Measurements from ENCODE around the gene TMEM171. TPM values are rescaled to one million over a fixed set of nuclear protein-coding genes. Genes with fewer than 3 reads are reported as not detected.
A peak's percentile ranks its signal among the peaks of the same experiment; 100 is the strongest.

The TMEM171 gene
- total RNA-seq, 5 donors from 2014 or later (not counting 1 experiment from before 2014, with no cell fraction given): 0.47 TPM; not detected in 4

DNA sequence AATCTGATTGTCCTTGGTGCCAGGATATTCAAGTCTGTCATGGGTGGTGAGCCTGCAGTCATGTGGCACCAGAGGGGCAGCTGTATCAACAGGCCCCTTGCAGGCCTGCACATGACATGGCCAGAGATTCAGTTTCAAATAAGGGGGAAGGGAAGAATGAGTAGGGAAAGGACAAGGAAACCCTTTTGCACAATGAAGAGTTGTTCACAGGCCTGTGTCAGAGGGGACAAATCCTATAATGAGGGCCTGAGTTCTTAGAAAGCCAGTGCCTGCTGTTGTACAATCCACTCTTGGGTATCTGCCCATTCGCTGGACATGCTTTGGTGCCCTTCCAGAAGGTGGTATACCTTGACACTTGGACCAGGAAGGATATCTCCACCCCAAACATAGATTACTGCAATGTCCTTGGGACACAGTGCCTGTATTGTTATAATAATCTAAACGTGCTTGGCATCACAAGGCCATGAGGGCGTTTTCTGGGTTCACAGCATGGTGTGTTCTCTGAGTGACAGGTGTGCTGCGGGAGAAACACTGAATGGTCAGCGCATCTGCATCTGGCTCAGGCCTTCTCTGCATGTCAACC, 1.9 kb upstream of the TMEM171 start:
- no peaks in the 10 kb centered on the region for H3K36me3 Mint-ChIP-seq
- Histone ChIP-seq H3K9me3 (no peaks in the 10 kb centered on the region), H3K27me3 (replicated peaks in 1 of 2; ENCODE audit: control insufficient read depth in 2 of 2, extremely low read depth in 1 of 2, insufficient read depth in 2 of 2, low read length in 1 of 2) (peaks cover 18 to 24% of the 10 kb centered on the region in 2 experiments), H3K4me3 (ENCODE audit: control insufficient read depth in 1 of 2, extremely low read depth in 1 of 2, low read length in 1 of 2) (no peak overlapping the region), H3K27ac (ENCODE audit: low read length) (no peak overlapping the region), H3K36me3 (ENCODE audit: control insufficient read depth in 2 of 2, extremely low read depth in 1 of 2, insufficient read depth in 1 of 2, low read length in 1 of 2) (no peaks in the 10 kb centered on the region), H3K4me1 (ENCODE audit: control insufficient read depth in 1 of 2, extremely low read depth in 1 of 2, insufficient read depth in 2 of 2, low read length in 2 of 2) (peaks cover 2 to 15% of the 10 kb centered on the region in 2 experiments)
- CTCF ChIA-PET: no interaction called here
- H3K27me3 Mint-ChIP-seq: peaks cover 45 to 71% of the 10 kb centered on the region in 2 donors
- no peak overlapping the region for H3K27ac Mint-ChIP-seq
- H3K4me3 Mint-ChIP-seq: no peak overlapping the region
- DNase-seq (no peak), ATAC-seq (replicated peaks in 1 of 4) (no peak)
- POLR2A ChIA-PET: no interaction called here
- 91% methylated on average over 4 of the region's 5 CpGs for WGBS (ENCODE audit: insufficient coverage)
- H3K4me1 Mint-ChIP-seq: peaks cover 15 to 23% (median 18%) of the 10 kb centered on the region in 3 donors
- H3K9me3 Mint-ChIP-seq: no peaks in the 10 kb centered on the region

DNA sequence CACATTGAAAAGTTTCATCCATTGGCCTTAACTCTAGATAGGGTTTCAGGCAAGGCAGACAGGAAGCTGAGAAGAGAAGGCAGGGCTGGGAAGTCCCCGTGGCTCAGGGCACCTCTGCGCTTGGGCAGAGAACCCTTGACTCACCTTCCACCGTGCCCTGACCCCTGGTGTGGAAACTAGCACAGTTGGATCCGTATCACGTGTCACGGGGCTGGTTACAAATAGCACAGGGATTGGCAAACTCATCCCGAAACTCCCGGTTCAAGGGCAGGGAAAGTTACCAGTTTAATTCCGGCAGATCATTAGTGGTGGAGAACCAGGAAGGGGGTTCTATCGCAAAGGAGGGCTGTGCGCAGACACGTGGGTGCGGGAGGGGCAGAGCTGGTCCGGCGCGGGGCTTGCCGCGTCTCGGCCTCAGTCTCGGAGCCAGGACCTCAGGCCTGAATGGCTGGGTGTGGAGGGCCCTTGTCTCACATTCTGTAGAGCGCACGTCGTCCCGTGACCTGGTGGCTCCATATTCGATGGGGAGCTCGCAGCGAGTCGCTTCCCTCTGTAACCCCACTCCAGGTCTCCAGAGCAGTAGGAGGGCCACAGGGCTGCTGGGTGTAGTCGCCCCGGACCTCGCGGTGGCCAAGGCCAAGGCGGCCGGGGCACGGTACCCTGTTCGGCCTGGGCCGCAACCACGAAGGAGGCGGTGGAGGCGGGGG, 771 bp upstream of the TMEM171 start:
- no peaks in the 10 kb centered on the region for H3K36me3 ChIP-seq (ENCODE audit: control insufficient read depth in 2 of 2, extremely low read depth in 1 of 2, insufficient read depth in 1 of 2, low read length in 1 of 2)
- no peaks in the 10 kb centered on the region for H3K36me3 Mint-ChIP-seq
- no peak overlapping the region for H3K27ac Mint-ChIP-seq
- DNase-seq (peak in 1 of 35 experiments; percentile 7), ATAC-seq (replicated peaks in 1 of 4) (peak in 1 of 4 experiments; percentile 15)
- POLR2A ChIA-PET: no interaction called here
- H3K4me3 Mint-ChIP-seq: peak overlapping the region; percentile 49 to 63 (median 54)
- WGBS (ENCODE audit: insufficient coverage): 18% methylated on average over 36 of the region's 40 CpGs
- no peaks in the 10 kb centered on the region for H3K9me3 ChIP-seq
- peaks cover 20 to 31% (median 27%) of the 10 kb centered on the region in 3 donors for H3K4me1 Mint-ChIP-seq
- peaks cover 49 to 77% of the 10 kb centered on the region in 2 donors for H3K27me3 Mint-ChIP-seq
- H3K27me3 ChIP-seq (replicated peaks in 1 of 2; ENCODE audit: control insufficient read depth in 2 of 2, extremely low read depth in 1 of 2, insufficient read depth in 2 of 2, low read length in 1 of 2): peaks cover 24% of the 10 kb centered on the region in 2 experiments
- peak overlapping the region in 1 of 2 donors; percentile 29 for H3K4me3 ChIP-seq (ENCODE audit: control insufficient read depth in 1 of 2, extremely low read depth in 1 of 2, low read length in 1 of 2)
- no peaks in the 10 kb centered on the region for H3K9me3 Mint-ChIP-seq
- peaks cover 2 to 20% of the 10 kb centered on the region in 2 experiments for H3K4me1 ChIP-seq (ENCODE audit: control insufficient read depth in 1 of 2, extremely low read depth in 1 of 2, insufficient read depth in 2 of 2, low read length in 2 of 2)
- CTCF ChIA-PET: interaction anchor here in 1 of 2 donors (0.5 kb wide), 1 partner anchor 1565 kb away, joined by 3 read pairs; no protein-coding TSS in a partner anchor
- H3K27ac ChIP-seq (ENCODE audit: low read length): no peak overlapping the region

DNA sequence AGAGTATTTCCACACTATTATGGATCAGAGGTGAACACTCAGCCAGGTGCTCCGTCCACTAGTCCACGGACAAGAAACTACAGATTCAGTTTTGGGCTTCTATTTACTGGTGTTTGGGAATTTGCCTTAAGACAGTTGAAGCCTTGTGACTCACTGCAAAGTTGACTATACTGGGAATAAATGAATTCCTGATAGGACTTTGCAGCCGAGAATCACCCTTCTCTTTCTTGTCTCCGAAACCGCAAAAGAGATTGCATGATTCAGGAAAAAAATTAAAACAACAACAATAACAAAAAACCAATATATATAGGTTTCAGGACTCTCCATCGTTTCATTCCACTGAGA, 716 bp downstream of the TMEM171 start:
- 60% methylated on average over 1 of the region's 6 CpGs for WGBS (ENCODE audit: insufficient coverage)
- Mint-ChIP-seq H3K4me3 (peak overlapping the region; percentile 39 to 52 (median 42)), H3K27ac (no peak overlapping the region), H3K4me1 (peaks cover 20 to 31% (median 27%) of the 10 kb centered on the region in 3 donors), H3K27me3 (peaks cover 51 to 74% of the 10 kb centered on the region in 2 donors), H3K9me3 (no peaks in the 10 kb centered on the region), H3K36me3 (no peaks in the 10 kb centered on the region)
- no peaks in the 10 kb centered on the region for H3K9me3 ChIP-seq
- ChIA-PET CTCF (no interaction called here), POLR2A (no interaction called here)
- no peaks in the 10 kb centered on the region for H3K36me3 ChIP-seq (ENCODE audit: control insufficient read depth in 2 of 2, extremely low read depth in 1 of 2, insufficient read depth in 1 of 2, low read length in 1 of 2)
- H3K27me3 ChIP-seq (replicated peaks in 1 of 2; ENCODE audit: control insufficient read depth in 2 of 2, extremely low read depth in 1 of 2, insufficient read depth in 2 of 2, low read length in 1 of 2): peaks cover 20 to 30% of the 10 kb centered on the region in 2 experiments
- no peak overlapping the region for H3K27ac ChIP-seq (ENCODE audit: low read length)
- peaks cover 2 to 20% of the 10 kb centered on the region in 2 experiments for H3K4me1 ChIP-seq (ENCODE audit: control insufficient read depth in 1 of 2, extremely low read depth in 1 of 2, insufficient read depth in 2 of 2, low read length in 2 of 2)
- no peak for ATAC-seq (replicated peaks in 1 of 4)
- DNase-seq: no peak
- peak overlapping the region in 1 of 2 donors; percentile 42 for H3K4me3 ChIP-seq (ENCODE audit: control insufficient read depth in 1 of 2, extremely low read depth in 1 of 2, low read length in 1 of 2)

DNA sequence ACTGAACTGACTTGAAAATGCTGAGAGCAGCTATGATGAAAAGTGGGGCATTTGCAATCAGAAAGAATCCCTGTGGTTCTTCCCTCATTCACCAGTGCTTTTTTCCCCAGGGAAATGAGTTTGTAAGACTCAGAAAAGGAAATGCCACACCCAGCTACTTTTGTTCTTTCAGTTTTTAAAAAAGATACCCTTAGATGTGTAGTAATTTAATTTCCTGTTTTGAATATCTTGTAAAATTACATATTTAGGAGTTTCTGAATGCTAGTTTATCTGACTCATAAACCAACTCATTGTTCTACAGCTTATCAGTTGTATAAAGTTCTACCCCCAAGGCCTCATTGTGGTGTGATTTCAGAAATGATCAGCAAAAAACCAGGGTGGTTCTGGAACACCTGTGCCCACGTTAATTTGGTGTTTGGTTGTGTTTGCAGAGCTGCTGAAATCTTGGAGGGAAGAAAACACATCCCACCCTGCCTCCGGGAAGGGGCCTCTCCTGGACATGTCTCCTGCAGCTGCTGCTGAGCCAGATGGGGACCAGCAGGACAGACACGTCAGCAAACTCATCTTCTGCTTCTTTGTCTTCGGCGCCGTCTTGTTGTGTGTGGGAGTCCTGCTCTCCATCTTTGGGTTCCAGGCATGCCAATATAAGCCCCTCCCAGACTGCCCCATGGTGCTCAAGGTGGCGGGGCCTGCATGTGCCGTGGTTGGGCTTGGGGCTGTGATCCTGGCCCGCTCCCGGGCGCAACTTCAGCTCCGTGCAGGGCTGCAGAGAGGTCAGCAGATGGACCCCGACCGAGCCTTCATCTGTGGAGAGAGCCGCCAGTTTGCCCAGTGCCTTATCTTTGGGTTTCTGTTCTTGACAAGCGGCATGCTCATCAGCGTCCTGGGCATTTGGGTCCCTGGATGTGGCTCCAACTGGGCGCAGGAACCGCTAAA, 2.8 kb downstream of the TMEM171 start:
- DNase-seq: no peak
- no peak overlapping the region for H3K27ac ChIP-seq (ENCODE audit: low read length)
- Mint-ChIP-seq H3K36me3 (no peaks in the 10 kb centered on the region), H3K4me1 (peaks cover 20 to 31% (median 31%) of the 10 kb centered on the region in 3 donors), H3K27me3 (peaks cover 45 to 66% of the 10 kb centered on the region in 2 donors), H3K9me3 (no peaks in the 10 kb centered on the region), H3K27ac (no peak overlapping the region), H3K4me3 (peak overlapping the region in 1 of 3 donors; percentile 28)
- POLR2A ChIA-PET: no interaction called here
- no peak overlapping the region for H3K4me3 ChIP-seq (ENCODE audit: control insufficient read depth in 1 of 2, extremely low read depth in 1 of 2, low read length in 1 of 2)
- peaks cover 2 to 20% of the 10 kb centered on the region in 2 experiments for H3K4me1 ChIP-seq (ENCODE audit: control insufficient read depth in 1 of 2, extremely low read depth in 1 of 2, insufficient read depth in 2 of 2, low read length in 2 of 2)
- no peaks in the 10 kb centered on the region for H3K9me3 ChIP-seq
- no peaks in the 10 kb centered on the region for H3K36me3 ChIP-seq (ENCODE audit: control insufficient read depth in 2 of 2, extremely low read depth in 1 of 2, insufficient read depth in 1 of 2, low read length in 1 of 2)
- no peak for ATAC-seq (replicated peaks in 1 of 4)
- WGBS (ENCODE audit: insufficient coverage): 64% methylated on average over 13 of the region's 19 CpGs
- CTCF ChIA-PET: no interaction called here
- H3K27me3 ChIP-seq (replicated peaks in 1 of 2; ENCODE audit: control insufficient read depth in 2 of 2, extremely low read depth in 1 of 2, insufficient read depth in 2 of 2, low read length in 1 of 2): peaks cover 18 to 29% of the 10 kb centered on the region in 2 experiments

DNA sequence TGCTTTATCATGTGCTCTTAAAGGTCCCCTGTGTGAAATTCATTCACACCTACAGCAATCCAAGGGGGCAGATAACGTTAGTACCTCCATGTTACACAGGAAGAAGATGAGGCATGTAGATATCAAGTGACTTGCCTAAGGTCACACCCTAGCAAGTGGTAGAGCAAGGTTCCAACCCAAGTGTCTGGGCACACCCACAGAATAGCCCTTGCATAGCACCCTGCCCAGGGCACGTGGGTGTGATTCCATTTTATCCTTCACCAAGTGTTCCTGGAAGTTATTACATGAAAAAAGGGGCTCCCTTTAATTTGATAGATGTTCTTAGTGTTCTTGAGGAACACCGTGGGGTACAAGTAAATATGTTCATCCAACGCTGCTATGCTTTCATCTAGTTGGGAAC, 4.9 kb downstream of the TMEM171 start:
- H3K4me3 ChIP-seq (ENCODE audit: control insufficient read depth in 1 of 2, extremely low read depth in 1 of 2, low read length in 1 of 2): no peak overlapping the region
- peaks cover 18 to 33% (median 27%) of the 10 kb centered on the region in 3 donors for H3K4me1 Mint-ChIP-seq
- ChIA-PET CTCF (no interaction called here), POLR2A (no interaction called here)
- H3K9me3 ChIP-seq: no peaks in the 10 kb centered on the region
- DNase-seq (no peak), ATAC-seq (replicated peaks in 1 of 4) (no peak)
- no peak overlapping the region for H3K4me3 Mint-ChIP-seq
- no peaks in the 10 kb centered on the region for H3K36me3 Mint-ChIP-seq
- H3K27ac ChIP-seq (ENCODE audit: low read length): no peak overlapping the region
- 100% methylated on average over 2 of the region's 4 CpGs for WGBS (ENCODE audit: insufficient coverage)
- H3K27me3 Mint-ChIP-seq: peaks cover 50 to 65% of the 10 kb centered on the region in 2 donors
- H3K4me1 ChIP-seq (ENCODE audit: control insufficient read depth in 1 of 2, extremely low read depth in 1 of 2, insufficient read depth in 2 of 2, low read length in 2 of 2): peaks cover 2 to 14% of the 10 kb centered on the region in 2 experiments
- H3K36me3 ChIP-seq (ENCODE audit: control insufficient read depth in 2 of 2, extremely low read depth in 1 of 2, insufficient read depth in 1 of 2, low read length in 1 of 2): no peaks in the 10 kb centered on the region
- H3K27me3 ChIP-seq (replicated peaks in 1 of 2; ENCODE audit: control insufficient read depth in 2 of 2, extremely low read depth in 1 of 2, insufficient read depth in 2 of 2, low read length in 1 of 2): peaks cover 13 to 17% of the 10 kb centered on the region in 2 experiments
- H3K27ac Mint-ChIP-seq: no peak overlapping the region
- no peaks in the 10 kb centered on the region for H3K9me3 Mint-ChIP-seq

DNA sequence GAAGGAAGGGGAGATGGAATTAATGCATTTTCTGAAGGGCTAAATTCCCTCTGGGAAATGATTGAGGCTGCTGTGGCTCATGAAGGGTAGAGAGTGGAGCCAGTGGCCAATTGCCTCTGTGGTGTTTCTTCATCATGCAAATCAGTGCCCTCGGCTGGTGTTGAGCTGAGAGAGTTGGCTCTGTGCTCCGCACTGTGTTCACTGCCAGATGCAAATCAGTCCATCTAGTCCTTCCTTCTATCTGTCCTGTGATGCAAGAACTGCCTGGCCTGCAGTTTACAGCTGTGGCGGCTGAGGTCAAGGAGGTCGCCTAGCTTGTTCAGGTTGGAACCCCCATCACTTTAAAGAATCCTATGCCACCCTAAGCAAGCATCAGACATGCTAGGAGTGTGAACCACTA, 6.0 kb downstream of the TMEM171 start:
- Mint-ChIP-seq H3K27me3 (peaks cover 52 to 61% of the 10 kb centered on the region in 2 donors), H3K4me3 (no peak overlapping the region), H3K36me3 (no peaks in the 10 kb centered on the region), H3K4me1 (peaks cover 12 to 27% (median 22%) of the 10 kb centered on the region in 3 donors), H3K27ac (no peak overlapping the region), H3K9me3 (no peaks in the 10 kb centered on the region)
- Histone ChIP-seq H3K4me3 (ENCODE audit: control insufficient read depth in 1 of 2, extremely low read depth in 1 of 2, low read length in 1 of 2) (no peak overlapping the region), H3K27ac (ENCODE audit: low read length) (no peak overlapping the region), H3K36me3 (ENCODE audit: control insufficient read depth in 2 of 2, extremely low read depth in 1 of 2, insufficient read depth in 1 of 2, low read length in 1 of 2) (no peaks in the 10 kb centered on the region), H3K27me3 (replicated peaks in 1 of 2; ENCODE audit: control insufficient read depth in 2 of 2, extremely low read depth in 1 of 2, insufficient read depth in 2 of 2, low read length in 1 of 2) (peaks cover 9 to 17% of the 10 kb centered on the region in 2 experiments), H3K9me3 (no peaks in the 10 kb centered on the region), H3K4me1 (ENCODE audit: control insufficient read depth in 1 of 2, extremely low read depth in 1 of 2, insufficient read depth in 2 of 2, low read length in 2 of 2) (peaks cover 2 to 9% of the 10 kb centered on the region in 2 experiments)
- ATAC-seq (replicated peaks in 1 of 4) (no peak), DNase-seq (no peak)
- POLR2A ChIA-PET: no interaction called here
- CTCF ChIA-PET: no interaction called here
- 87% methylated on average over 3 of the region's 4 CpGs for WGBS (ENCODE audit: insufficient coverage)

Measured in T-cell (primary cell).